Epithelial cell of esophagus (primary cell): Measurements from ENCODE around the gene TPP1.

ENCODE experiments used
- DNase-seq: peaks from one replicate; pipeline ENCODE4 v3.0.0; 2010; ENCODE audit warnings: low read depth
- H3K4me3 ChIP-seq: 2 replicates; pipeline ENCODE4 v1.5.1; 2011; ENCODE audit warnings: mild to moderate bottlenecking, low read length, control low read depth
- TF ChIP-seq, protein P1 (sequence below): IDR thresholded peaks from 2 replicates; pipeline ENCODE4 v1.5.1; 2011; ENCODE audit warnings: low read depth, mild to moderate bottlenecking, low read length, control low read depth, inconsistent platforms; ENCODE audit not compliant: insufficient read depth; ENCODE audit errors: missing control alignments

The TPP1 gene

DNA sequence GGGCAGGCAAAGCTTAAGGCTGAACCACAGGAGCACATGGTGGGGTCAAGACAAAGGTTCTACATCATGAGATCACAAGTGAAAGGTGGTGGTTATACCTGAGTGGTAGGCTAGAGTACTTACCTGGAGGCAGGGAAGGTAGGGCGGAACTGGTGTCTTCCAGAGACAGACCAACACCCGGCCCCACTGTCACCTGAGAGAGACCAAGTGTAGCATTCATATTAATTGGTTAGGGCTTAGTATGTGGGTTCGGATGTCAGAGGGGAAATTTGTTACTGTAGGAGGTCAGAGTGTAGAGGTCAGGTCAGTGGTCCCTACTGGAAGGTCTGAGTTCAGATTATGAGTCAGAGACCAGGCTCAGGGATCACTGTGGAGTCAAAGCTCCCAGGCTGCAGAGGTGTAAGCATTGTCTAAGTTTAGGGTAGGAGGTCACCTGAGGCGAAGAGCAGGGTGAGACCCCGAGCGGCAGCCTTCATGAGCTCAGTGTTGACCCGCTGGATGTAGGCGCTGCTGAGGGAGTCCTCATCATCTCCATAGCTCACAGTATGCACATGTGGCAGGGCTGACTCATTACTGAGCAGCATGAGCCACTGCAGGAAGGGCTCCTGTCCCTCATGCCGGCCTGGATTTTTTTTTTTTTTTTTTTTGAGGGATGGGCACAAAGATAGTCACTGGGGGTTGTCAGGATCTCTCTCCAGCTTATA lies 3.2 kb downstream of the TPP1 start:
- H3K4me3 ChIP-seq, result no peak overlapping the region
- DNase-seq, result peak; percentile 13
- TF ChIP-seq, protein P1, sequence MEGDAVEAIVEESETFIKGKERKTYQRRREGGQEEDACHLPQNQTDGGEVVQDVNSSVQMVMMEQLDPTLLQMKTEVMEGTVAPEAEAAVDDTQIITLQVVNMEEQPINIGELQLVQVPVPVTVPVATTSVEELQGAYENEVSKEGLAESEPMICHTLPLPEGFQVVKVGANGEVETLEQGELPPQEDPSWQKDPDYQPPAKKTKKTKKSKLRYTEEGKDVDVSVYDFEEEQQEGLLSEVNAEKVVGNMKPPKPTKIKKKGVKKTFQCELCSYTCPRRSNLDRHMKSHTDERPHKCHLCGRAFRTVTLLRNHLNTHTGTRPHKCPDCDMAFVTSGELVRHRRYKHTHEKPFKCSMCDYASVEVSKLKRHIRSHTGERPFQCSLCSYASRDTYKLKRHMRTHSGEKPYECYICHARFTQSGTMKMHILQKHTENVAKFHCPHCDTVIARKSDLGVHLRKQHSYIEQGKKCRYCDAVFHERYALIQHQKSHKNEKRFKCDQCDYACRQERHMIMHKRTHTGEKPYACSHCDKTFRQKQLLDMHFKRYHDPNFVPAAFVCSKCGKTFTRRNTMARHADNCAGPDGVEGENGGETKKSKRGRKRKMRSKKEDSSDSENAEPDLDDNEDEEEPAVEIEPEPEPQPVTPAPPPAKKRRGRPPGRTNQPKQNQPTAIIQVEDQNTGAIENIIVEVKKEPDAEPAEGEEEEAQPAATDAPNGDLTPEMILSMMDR, result no peak

DNA sequence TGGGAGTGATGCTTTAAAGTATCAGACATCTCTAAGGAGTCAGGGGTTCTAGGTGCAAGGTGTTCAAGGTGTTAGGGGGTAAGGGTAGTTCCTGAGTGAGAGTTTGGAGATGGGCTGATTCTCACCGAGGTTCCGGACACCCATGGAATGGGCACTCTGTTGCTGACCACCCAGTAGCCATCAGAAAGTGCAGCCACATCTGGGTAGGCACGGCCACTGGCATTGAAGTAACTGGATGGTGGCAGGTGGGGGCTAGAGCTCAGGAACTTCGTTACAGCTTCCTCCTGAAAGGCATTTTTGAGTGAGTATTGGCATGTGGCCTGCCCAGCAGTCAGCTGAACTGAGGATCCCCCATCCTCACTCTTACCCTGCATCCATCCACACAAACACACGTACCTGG lies 4.2 kb downstream of the TPP1 start:
- TF ChIP-seq, protein P1, result no peak
- no peak for DNase-seq

DNA sequence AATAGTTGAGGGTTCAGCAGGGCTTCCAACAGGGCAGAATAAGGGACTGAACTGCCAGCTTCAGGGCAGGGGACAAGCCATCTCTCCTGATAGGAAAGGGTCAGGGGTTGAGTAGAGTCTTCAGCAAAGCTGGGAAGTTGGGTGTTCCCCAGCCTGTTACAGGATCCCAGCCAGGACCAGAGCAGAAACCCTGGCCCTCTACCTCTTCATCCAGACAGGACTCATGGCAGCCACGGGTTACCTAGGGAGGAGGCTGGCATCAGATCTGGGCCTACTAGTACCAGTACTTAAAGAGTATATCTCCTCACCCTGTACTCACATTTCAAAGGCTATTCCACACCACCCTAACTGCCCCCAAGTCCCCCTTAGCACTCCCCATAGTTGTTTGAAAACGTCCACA lies 4.8 kb downstream of the TPP1 start:
- DNase-seq, result no peak
- TF ChIP-seq, protein P1, result no peak
- H3K4me3 ChIP-seq, result no peak overlapping the region

More for the DNA sequence above, 4.2 kb downstream of the TPP1 start:
- no peak overlapping the region for H3K4me3 ChIP-seq

DNA sequence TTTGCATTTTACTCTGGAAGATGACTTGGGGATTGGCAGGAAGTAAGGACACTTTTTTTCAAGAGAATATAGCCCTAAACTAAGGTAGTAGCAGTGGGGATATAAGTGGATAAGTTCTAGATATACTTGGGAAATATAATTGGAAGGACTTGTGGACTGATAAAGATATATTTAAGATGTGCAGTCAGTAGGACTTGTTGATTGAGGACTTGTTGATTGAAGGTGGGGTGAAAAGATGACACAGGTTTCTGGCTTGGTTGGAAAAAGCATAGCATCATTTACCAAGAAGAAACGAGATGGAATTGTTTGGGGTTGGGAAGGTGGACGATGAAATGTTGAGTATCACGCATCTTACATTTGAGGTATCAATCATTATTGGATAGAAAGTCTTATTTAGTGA lies 5.7 kb downstream of the TPP1 start:
- no peak overlapping the region for H3K4me3 ChIP-seq
- TF ChIP-seq, protein P1, result no peak
- DNase-seq, result no peak

DNA sequence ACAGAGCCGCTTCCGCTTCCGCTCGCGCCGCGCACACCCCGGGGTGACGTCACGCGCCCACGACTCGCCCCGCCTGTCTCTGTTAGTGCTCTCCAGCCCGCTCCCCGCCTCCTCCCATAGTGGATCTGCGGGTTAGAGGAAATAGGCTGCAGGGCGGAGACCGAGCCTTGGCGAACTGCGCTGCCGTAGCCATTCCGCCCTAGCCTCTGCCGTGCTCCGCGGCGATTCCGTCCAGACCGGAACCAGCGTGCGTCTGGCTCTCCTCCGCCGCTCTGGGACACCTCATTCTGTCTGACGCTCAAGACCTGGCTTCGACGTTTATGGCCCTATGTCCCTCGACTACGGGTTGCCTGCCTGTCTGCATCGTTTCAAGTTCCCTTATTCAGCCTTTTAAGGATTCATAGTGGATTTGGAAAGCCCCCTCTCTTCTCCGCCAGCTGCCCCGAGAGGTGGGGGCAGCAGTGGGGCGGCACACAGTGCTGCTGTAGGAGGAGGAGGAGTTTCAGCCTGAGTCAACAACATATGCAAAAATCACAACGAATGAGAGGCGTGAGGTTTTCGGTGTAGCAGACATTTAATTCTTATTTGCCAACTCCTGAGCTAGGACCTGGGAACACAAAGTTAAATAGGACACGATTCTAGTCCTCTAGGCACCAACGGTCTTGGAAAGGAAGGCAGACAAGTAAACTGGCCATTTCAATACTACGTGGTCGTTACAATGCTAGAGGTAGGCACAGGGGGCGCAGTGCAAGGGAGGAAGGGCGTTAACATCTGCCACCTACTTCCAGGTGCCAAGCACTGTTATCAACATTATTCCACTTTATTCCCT lies 6.8 kb downstream of the TPP1 start, which contains the start of gene TAF10:
Gene TAF10, minus strand, starts transcription at position 4 of the 829 bp plus-strand sequence. CDS start 27 bp downstream, outside the sequence.
- H3K4me3 ChIP-seq, result peak within 1 kb of the TSS; percentile 78
- TF ChIP-seq, protein P1, result peak; percentile 43
- DNase-seq, result peak; percentile 98

DNA sequence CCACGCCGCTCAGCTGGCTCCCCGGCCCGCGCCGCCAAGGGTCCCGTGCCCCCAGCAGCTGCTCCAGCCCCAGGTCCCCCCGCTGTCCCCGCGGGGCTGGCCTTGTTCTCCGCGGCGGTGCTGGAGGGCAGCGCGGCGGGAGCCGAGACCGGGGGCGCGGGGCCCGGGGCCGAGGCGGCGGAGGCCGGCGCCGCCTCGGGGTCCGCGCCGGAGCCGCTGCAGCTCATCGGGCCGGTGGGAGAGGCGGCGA lies 7.3 kb downstream of the TPP1 start:
- DNase-seq, result no peak
- peak overlapping the region; percentile 78 for H3K4me3 ChIP-seq
- TF ChIP-seq, protein P1, result no peak
